GM18505 (cell line): ENCODE data around the gene FADS2.

Source experiments
- ATAC-seq: cut with Tn5 transposase; IDR thresholded peaks from one replicate; pipeline ENCODE4 v1.9.1; 2021; ENCODE audit not compliant: unreplicated experiment
- POLR2A ChIP-seq: IDR thresholded peaks from 4 replicates; pipeline ENCODE4 v1.6.1; 2011; ENCODE audit warnings: borderline replicate concordance; ENCODE audit not compliant: insufficient read depth, insufficient read length; ENCODE audit errors: extremely low read depth

The FADS2 gene

DNA sequence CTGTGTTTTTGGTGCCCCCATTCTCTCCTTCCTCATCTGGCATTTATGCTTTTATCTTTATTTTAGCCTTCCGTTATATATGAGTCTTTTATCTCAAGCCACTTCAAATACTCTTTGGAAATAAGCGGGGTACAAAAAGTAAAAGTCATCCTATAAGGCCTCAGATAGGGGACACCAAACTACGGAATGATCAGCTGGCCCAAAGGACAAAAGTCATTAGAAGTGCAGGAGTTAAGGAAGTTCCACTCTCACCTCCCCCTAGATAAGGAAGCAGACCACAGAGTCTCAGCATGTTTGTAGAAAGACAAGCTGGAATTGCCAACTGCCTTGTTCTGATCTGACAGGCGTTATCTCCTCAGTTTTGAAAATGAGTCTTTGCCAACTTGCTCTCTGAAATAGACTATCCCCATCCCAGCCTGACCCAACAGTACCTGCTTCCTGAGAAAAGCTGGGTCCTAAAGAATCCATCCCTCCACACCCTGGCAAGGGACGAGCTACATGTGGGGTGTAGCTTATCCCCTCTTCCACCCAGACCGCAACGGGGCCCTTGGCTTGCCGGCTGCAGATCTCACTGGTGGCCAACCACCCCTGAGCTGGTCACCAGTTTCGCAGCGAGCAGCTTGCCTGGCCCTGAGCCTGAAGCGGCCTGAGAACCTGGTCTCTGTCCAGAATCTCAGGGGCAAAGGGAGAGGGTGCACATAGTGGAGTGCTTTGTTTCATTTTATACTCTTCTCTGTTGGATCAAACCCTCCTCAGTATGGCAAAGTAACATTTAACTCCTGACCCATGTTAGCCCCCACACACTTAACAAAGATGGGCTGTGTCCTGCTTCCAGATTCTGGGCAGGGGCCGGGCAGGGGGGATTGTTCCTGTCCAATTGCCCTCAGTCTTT lies 13.8 kb downstream of the FADS2 start:
- no peak for ATAC-seq
- no peak for TF ChIP-seq POLR2A

GRCh38 chr11:61842528-61842820 lies 14.4 kb downstream of the FADS2 start:
- ATAC-seq, result no peak
- no peak for TF ChIP-seq POLR2A

GRCh38 chr11:61844909-61845565 lies 16.9 kb downstream of the FADS2 start:
- no peak for ATAC-seq
- TF ChIP-seq POLR2A, result no peak

DNA sequence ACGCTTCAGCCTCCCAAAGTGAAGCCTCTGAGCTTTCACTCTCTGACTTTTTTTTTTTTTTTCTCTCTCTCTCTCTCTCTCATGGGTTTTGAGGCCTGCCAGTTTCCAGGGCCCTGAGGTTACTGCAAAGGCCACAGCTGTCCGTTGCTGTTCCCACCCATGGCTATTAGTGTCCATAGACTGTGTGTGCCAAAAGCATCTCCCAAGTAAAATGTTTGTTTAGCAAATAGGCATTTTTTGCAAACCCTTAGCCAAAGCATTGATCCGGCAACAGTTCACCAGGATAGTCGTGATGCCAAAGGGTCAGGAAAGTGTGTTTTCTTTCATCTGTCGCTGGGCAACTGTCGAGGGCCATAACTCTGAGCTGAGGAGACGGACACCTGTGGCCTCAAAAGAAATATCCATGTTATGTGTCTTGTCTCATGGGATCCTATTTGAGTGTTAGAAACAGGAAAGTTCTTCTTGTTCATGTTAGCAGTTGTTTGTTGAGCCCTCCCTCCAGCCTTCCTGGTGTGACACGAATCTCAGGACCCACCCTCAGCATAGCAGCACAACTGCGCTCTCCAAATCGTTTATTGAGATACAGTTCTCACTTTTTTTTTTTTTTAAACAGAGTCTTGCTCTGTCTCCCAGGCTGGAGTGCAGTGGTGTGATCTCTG lies 18.4 kb downstream of the FADS2 start:
- TF ChIP-seq POLR2A, result peak; percentile 21
- no peak for ATAC-seq

GRCh38 chr11:61847914-61848581 lies 19.9 kb downstream of the FADS2 start:
- no peak for ATAC-seq
- TF ChIP-seq POLR2A, result no peak

- TF ChIP-seq POLR2A, result no peak
- no peak for ATAC-seq
Measured at GRCh38 chr11:61848631-61849030, 20.5 kb downstream of the FADS2 start.

GRCh38 chr11:61850687-61851086 lies 22.6 kb downstream of the FADS2 start:
- TF ChIP-seq POLR2A, result no peak
- ATAC-seq, result no peak

DNA sequence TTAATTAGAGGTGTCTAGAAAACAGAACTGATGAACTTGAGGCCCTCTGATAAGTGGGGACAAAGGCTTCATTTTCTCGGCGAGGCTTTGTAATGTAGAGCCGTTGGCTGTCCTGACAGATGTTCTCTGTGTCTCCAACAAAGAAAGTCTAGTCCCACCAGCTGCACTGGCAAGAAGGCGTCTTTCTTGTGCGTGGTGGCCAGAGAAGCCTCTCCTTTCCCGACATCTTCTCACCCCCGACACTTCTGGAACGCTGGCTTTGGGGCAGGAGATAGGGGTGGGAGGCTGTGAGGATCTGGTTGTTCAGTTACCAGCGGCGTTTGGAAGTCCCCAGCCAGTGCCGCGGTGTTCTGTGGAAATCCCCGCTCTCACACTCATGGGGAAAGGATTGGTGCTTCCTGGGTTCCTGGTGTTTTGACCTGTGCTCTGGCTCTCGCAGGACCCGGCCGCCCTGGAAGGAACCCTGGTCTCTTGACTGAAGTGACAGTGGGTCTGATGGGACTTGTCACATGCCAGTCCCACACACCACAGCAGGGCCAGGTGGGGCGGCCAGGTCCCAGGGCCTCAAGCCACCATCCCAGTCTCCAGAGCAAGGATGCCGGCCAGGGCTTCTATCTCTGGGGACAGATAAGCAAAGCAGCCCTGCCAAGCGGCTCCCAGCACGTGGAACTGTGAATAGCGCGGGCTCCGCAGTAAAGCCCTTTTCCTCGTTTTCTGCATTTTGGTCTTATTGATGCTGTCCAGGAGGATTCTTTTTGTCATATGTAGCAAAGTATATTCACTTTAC lies 23.2 kb downstream of the FADS2 start:
- no peak for ATAC-seq
- no peak for TF ChIP-seq POLR2A

GRCh38 chr11:61851900-61852295 lies 23.8 kb downstream of the FADS2 start:
- TF ChIP-seq POLR2A, result no peak
- no peak for ATAC-seq

GRCh38 chr11:61853698-61854169 lies 25.6 kb downstream of the FADS2 start:
- no peak for ATAC-seq
- TF ChIP-seq POLR2A, result no peak

DNA sequence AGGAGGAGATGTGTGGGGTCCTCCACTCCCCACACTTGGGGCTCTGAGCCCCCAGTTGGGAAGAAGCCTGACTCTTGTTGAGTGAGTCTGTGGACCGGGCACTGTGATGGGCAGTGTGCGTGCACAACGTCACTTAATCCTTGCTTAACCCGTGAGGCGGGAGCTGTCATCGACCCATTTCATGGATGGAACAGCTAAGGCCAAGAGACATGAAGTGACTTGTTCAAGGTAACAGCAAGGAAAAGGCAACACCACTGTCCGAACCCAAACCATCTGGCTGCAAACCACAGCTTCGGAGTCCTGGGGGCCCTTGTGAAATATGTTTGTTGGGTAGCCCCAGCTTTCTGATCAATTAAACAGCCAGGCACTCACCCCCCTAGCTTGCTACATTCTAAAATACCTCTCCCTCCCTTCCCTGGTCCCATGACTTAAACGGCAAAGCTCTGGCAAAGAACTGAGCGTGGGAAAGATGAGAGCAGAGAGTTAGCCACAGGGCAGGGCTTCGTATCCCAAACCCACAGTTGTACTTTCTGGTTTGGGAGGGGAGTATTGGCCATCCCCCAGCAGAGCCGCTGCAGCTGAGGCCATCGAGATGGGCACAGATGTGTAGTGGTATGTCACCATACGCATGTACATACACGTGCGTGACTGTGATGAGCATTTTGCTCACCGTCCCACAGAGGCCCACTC lies 26.3 kb downstream of the FADS2 start:
- ATAC-seq, result no peak
- peak; percentile 9 for TF ChIP-seq POLR2A

DNA sequence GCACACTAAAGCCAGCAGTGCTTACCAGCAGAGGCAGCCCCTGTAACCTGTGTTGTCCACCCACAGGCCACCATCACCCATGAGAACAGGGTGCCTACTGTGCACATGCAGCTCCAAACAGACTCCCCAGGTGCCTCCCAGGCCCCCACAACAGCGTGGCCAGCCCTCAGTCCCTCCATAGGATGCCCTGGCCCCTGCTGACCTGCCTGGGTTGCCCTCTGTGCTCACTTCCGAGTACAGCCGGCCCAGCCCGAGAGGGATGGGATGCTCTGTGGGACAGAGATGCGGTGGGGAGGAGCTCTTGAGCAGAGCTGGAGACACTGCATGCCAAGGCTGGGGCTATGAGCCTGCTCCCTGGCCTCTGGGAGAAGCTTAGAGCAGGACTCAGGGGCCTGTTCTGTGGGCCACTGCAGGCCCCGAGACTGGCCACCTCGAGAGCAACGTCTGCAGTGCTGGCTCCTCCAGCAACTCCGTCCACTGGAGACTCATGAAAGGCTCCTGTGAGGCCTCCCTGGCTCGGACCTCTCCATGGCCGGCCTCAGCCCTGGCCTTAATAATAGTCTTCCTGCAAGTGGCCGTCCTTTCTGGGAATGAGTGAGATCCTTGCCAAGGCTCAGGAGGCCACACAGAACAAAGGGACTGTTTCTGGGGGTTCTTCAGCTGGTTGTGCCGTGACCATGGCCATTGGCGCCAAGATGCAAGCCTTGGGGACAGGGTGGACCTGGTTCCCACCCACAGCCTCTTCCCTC lies 27.0 kb downstream of the FADS2 start:
- no peak for TF ChIP-seq POLR2A
- ATAC-seq, result no peak
